Neural cell (in vitro differentiated cells): ENCODE data around the gene CCDC17.

Source experiments
- CTCF ChIP-seq: fragments of 450-650 bp; IDR thresholded peaks from 2 replicates; pipeline ENCODE4 v1.5.1; 2014; ENCODE audit warnings: antibody characterized with exemption, mild to moderate bottlenecking, moderate library complexity; ENCODE audit not compliant: poor library complexity, severe bottlenecking
- EZH2 ChIP-seq: fragments of 200-600, 300-800 bp; shearing (Covaris generic), sonication (generic); IDR thresholded peaks from 2 replicates; pipeline ENCODE4 v1.6.1; 2014; ENCODE audit warnings: antibody characterized with exemption, low read length, borderline replicate concordance, mild to moderate bottlenecking; ENCODE audit not compliant: insufficient read depth, poor library complexity, severe bottlenecking
- MXI1 ChIP-seq: fragments of 450-650 bp; conservative IDR thresholded peaks from 2 replicates; pipeline ENCODE4 v1.6.1; 2014; ENCODE audit warnings: antibody characterized with exemption, mild to moderate bottlenecking; ENCODE audit not compliant: poor library complexity, severe bottlenecking
- POLR2AphosphoS5 ChIP-seq: IDR thresholded peaks from 2 replicates; pipeline ENCODE4 v1.6.1; 2012
- RAD21 ChIP-seq: fragments of 450-650 bp; conservative IDR thresholded peaks from 2 replicates; pipeline ENCODE4 v1.6.1; 2014; ENCODE audit warnings: antibody characterized with exemption, mild to moderate bottlenecking, moderate library complexity
- REST ChIP-seq: IDR thresholded peaks from 2 replicates; pipeline ENCODE4 v1.6.1; 2012; ENCODE audit warnings: borderline replicate concordance
- SMC3 ChIP-seq: fragments of 450-650 bp; conservative IDR thresholded peaks from 2 replicates; pipeline ENCODE4 v1.6.1; 2014; ENCODE audit warnings: antibody characterized with exemption, mild to moderate bottlenecking, moderate library complexity; ENCODE audit not compliant: poor library complexity
- TAF1 ChIP-seq: IDR thresholded peaks from 2 replicates; pipeline ENCODE4 v1.6.1; 2012; ENCODE audit warnings: low read depth

- no peak for TF ChIP-seq CTCF
- TF ChIP-seq EZH2 = no peak
- no peak for TF ChIP-seq MXI1
- no peak for TF ChIP-seq RAD21
- TF ChIP-seq REST = no peak
- no peak for TF ChIP-seq TAF1
- no peak for TF ChIP-seq SMC3
- no peak for TF ChIP-seq POLR2AphosphoS5
Measured at GRCh38 chr1:45570631-45571030, 53.2 kb downstream of the CCDC17 start.
